ENCODE data around the gene CDC20.

Gene CDC20

GRCh38 chr1:43350976-43351375 lies 7.8 kb upstream of the CDC20 start:
- H3K4me1 ChIP-seq (ENCODE audit: control insufficient read depth, insufficient read depth, low read length) = peaks cover 34% of the 10 kb centered on the region
- no peak overlapping the region for H3K9ac ChIP-seq (ENCODE audit: low read length)
- no peaks in the 10 kb centered on the region for H3K27me3 ChIP-seq (ENCODE audit: control insufficient read depth, insufficient read depth, low read length)
- H3K9me3 ChIP-seq (ENCODE audit: control insufficient read depth, low read length) = no peaks in the 10 kb centered on the region
- H3K36me3 ChIP-seq (ENCODE audit: control insufficient read depth, insufficient read depth, low read length) = no peaks in the 10 kb centered on the region
- H3K4me3 ChIP-seq (ENCODE audit: low read length) = no peak overlapping the region

GRCh38 chr1:43351421-43352350 lies 7.1 kb upstream of the CDC20 start:
- no peak overlapping the region for H3K9ac ChIP-seq (ENCODE audit: low read length)
- H3K36me3 ChIP-seq (ENCODE audit: control insufficient read depth, insufficient read depth, low read length) = no peaks in the 10 kb centered on the region
- no peak overlapping the region for H3K4me3 ChIP-seq (ENCODE audit: low read length)
- H3K9me3 ChIP-seq (ENCODE audit: control insufficient read depth, low read length) = no peaks in the 10 kb centered on the region
- H3K4me1 ChIP-seq (ENCODE audit: control insufficient read depth, insufficient read depth, low read length) = peaks cover 27% of the 10 kb centered on the region
- no peaks in the 10 kb centered on the region for H3K27me3 ChIP-seq (ENCODE audit: control insufficient read depth, insufficient read depth, low read length)

GRCh38 chr1:43352351-43352705 lies 6.5 kb upstream of the CDC20 start:
- Histone ChIP-seq H3K9me3 (ENCODE audit: control insufficient read depth, low read length) (no peaks in the 10 kb centered on the region), H3K4me3 (ENCODE audit: low read length) (no peak overlapping the region), H3K9ac (ENCODE audit: low read length) (no peak overlapping the region), H3K27me3 (ENCODE audit: control insufficient read depth, insufficient read depth, low read length) (no peaks in the 10 kb centered on the region), H3K4me1 (ENCODE audit: control insufficient read depth, insufficient read depth, low read length) (peaks cover 26% of the 10 kb centered on the region), H3K36me3 (ENCODE audit: control insufficient read depth, insufficient read depth, low read length) (no peaks in the 10 kb centered on the region)

GRCh38 chr1:43352881-43353280 lies 5.9 kb upstream of the CDC20 start:
- H3K4me1 ChIP-seq (ENCODE audit: control insufficient read depth, insufficient read depth, low read length) = peaks cover 25% of the 10 kb centered on the region
- H3K9me3 ChIP-seq (ENCODE audit: control insufficient read depth, low read length) = no peaks in the 10 kb centered on the region

GRCh38 chr1:43354471-43354870 lies 4.3 kb upstream of the CDC20 start:
- Histone ChIP-seq H3K27me3 (ENCODE audit: control insufficient read depth, insufficient read depth, low read length) (no peaks in the 10 kb centered on the region), H3K4me3 (ENCODE audit: low read length) (no peak overlapping the region), H3K36me3 (ENCODE audit: control insufficient read depth, insufficient read depth, low read length) (no peaks in the 10 kb centered on the region), H3K9me3 (ENCODE audit: control insufficient read depth, low read length) (no peaks in the 10 kb centered on the region), H3K9ac (ENCODE audit: low read length) (no peak overlapping the region), H3K4me1 (ENCODE audit: control insufficient read depth, insufficient read depth, low read length) (peaks cover 22% of the 10 kb centered on the region)

More at GRCh38 chr1:43352881-43353280, 5.9 kb upstream of the CDC20 start:
- H3K9ac ChIP-seq (ENCODE audit: low read length) = no peak overlapping the region
- H3K36me3 ChIP-seq (ENCODE audit: control insufficient read depth, insufficient read depth, low read length) = no peaks in the 10 kb centered on the region
- H3K4me3 ChIP-seq (ENCODE audit: low read length) = no peak overlapping the region
- H3K27me3 ChIP-seq (ENCODE audit: control insufficient read depth, insufficient read depth, low read length) = no peaks in the 10 kb centered on the region

GRCh38 chr1:43354936-43355335 lies 3.8 kb upstream of the CDC20 start:
- Histone ChIP-seq H3K9ac (ENCODE audit: low read length) (no peak overlapping the region), H3K27me3 (ENCODE audit: control insufficient read depth, insufficient read depth, low read length) (no peaks in the 10 kb centered on the region), H3K4me3 (ENCODE audit: low read length) (no peak overlapping the region), H3K4me1 (ENCODE audit: control insufficient read depth, insufficient read depth, low read length) (peaks cover 17% of the 10 kb centered on the region), H3K36me3 (ENCODE audit: control insufficient read depth, insufficient read depth, low read length) (no peaks in the 10 kb centered on the region), H3K9me3 (ENCODE audit: control insufficient read depth, low read length) (no peaks in the 10 kb centered on the region)

- H3K9me3 ChIP-seq (ENCODE audit: control insufficient read depth, low read length) = no peaks in the 10 kb centered on the region
- peaks cover 17% of the 10 kb centered on the region for H3K4me1 ChIP-seq (ENCODE audit: control insufficient read depth, insufficient read depth, low read length)
- peaks cover 8% of the 10 kb centered on the region for H3K36me3 ChIP-seq (ENCODE audit: control insufficient read depth, insufficient read depth, low read length)
- H3K27me3 ChIP-seq (ENCODE audit: control insufficient read depth, insufficient read depth, low read length) = no peaks in the 10 kb centered on the region
- H3K9ac ChIP-seq (ENCODE audit: low read length) = no peak overlapping the region
- no peak overlapping the region for H3K4me3 ChIP-seq (ENCODE audit: low read length)
Observed at GRCh38 chr1:43357251-43357650, 1.5 kb upstream of the CDC20 start.

GRCh38 chr1:43358121-43358745 lies 548 bp upstream of the CDC20 start:
- peak overlapping the region; percentile 53 for H3K4me3 ChIP-seq (ENCODE audit: low read length)
- no peaks in the 10 kb centered on the region for H3K27me3 ChIP-seq (ENCODE audit: control insufficient read depth, insufficient read depth, low read length)
- H3K9ac ChIP-seq (ENCODE audit: low read length) = peak overlapping the region; percentile 79
- no peaks in the 10 kb centered on the region for H3K9me3 ChIP-seq (ENCODE audit: control insufficient read depth, low read length)
- peaks cover 19% of the 10 kb centered on the region for H3K4me1 ChIP-seq (ENCODE audit: control insufficient read depth, insufficient read depth, low read length)
- peaks cover 13% of the 10 kb centered on the region for H3K36me3 ChIP-seq (ENCODE audit: control insufficient read depth, insufficient read depth, low read length)

GRCh38 chr1:43359696-43360095 lies 915 bp downstream of the CDC20 start:
- Histone ChIP-seq H3K4me1 (ENCODE audit: control insufficient read depth, insufficient read depth, low read length) (peaks cover 20% of the 10 kb centered on the region), H3K9me3 (ENCODE audit: control insufficient read depth, low read length) (no peaks in the 10 kb centered on the region), H3K9ac (ENCODE audit: low read length) (peak overlapping the region; percentile 4), H3K4me3 (ENCODE audit: low read length) (no peak overlapping the region), H3K27me3 (ENCODE audit: control insufficient read depth, insufficient read depth, low read length) (no peaks in the 10 kb centered on the region), H3K36me3 (ENCODE audit: control insufficient read depth, insufficient read depth, low read length) (peaks cover 27% of the 10 kb centered on the region)

GRCh38 chr1:43360616-43361015 lies 1.8 kb downstream of the CDC20 start:
- H3K9ac ChIP-seq (ENCODE audit: low read length) = no peak overlapping the region
- peaks cover 34% of the 10 kb centered on the region for H3K36me3 ChIP-seq (ENCODE audit: control insufficient read depth, insufficient read depth, low read length)
- H3K4me1 ChIP-seq (ENCODE audit: control insufficient read depth, insufficient read depth, low read length) = peaks cover 28% of the 10 kb centered on the region
- no peaks in the 10 kb centered on the region for H3K27me3 ChIP-seq (ENCODE audit: control insufficient read depth, insufficient read depth, low read length)
- no peak overlapping the region for H3K4me3 ChIP-seq (ENCODE audit: low read length)
- no peaks in the 10 kb centered on the region for H3K9me3 ChIP-seq (ENCODE audit: control insufficient read depth, low read length)

- Histone ChIP-seq H3K9me3 (ENCODE audit: control insufficient read depth, low read length) (no peaks in the 10 kb centered on the region), H3K4me3 (ENCODE audit: low read length) (no peak overlapping the region), H3K27me3 (ENCODE audit: control insufficient read depth, insufficient read depth, low read length) (no peaks in the 10 kb centered on the region), H3K4me1 (ENCODE audit: control insufficient read depth, insufficient read depth, low read length) (peaks cover 38% of the 10 kb centered on the region), H3K36me3 (ENCODE audit: control insufficient read depth, insufficient read depth, low read length) (peaks cover 34% of the 10 kb centered on the region), H3K9ac (ENCODE audit: low read length) (no peak overlapping the region)
Observed at GRCh38 chr1:43363283-43363934, 4.6 kb downstream of the CDC20 start.

GRCh38 chr1:43363935-43364525 lies 5.2 kb downstream of the CDC20 start:
- no peak overlapping the region for H3K4me3 ChIP-seq (ENCODE audit: low read length)
- no peaks in the 10 kb centered on the region for H3K9me3 ChIP-seq (ENCODE audit: control insufficient read depth, low read length)
- no peaks in the 10 kb centered on the region for H3K27me3 ChIP-seq (ENCODE audit: control insufficient read depth, insufficient read depth, low read length)
- H3K9ac ChIP-seq (ENCODE audit: low read length) = peak overlapping the region; percentile 9
- H3K36me3 ChIP-seq (ENCODE audit: control insufficient read depth, insufficient read depth, low read length) = peaks cover 34% of the 10 kb centered on the region
- peaks cover 42% of the 10 kb centered on the region for H3K4me1 ChIP-seq (ENCODE audit: control insufficient read depth, insufficient read depth, low read length)

Data from mucosa of stomach (tissue), 1 donor.